Measurements from ENCODE around the gene PRSS21. TPM values are rescaled to one million over a fixed set of nuclear protein-coding genes. Genes with fewer than 3 reads are reported as not detected.

The PRSS21 gene
- total RNA-seq, 1 donor from 2014 or later: not detected

GRCh38 chr16:2825049-2825742 is 8.2 kb downstream of the PRSS21 start:
- ATAC-seq (no peak), DNase-seq (ENCODE audit: low spot score) (no peak)

DNA sequence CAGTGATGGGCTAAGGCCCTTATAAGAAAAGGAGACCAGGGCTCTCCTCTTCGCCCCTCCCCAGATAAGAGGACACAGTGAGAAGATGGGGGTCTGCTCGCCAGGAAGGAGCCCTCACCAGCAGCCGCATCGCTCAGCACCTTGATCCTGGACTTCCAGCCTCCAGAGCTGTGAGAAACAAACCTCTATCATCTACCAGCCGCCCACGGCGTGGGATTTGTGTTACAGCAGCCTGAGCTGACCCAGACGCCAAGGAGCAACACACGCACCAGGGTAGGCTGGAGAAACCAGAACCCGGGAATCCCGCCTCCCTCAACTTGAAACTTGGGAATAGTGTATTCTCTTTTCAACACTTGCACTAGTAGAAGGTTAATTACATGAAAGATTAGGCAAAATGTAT is 8.9 kb downstream of the PRSS21 start:
- ATAC-seq (no peak), DNase-seq (ENCODE audit: low spot score) (no peak)

DNA sequence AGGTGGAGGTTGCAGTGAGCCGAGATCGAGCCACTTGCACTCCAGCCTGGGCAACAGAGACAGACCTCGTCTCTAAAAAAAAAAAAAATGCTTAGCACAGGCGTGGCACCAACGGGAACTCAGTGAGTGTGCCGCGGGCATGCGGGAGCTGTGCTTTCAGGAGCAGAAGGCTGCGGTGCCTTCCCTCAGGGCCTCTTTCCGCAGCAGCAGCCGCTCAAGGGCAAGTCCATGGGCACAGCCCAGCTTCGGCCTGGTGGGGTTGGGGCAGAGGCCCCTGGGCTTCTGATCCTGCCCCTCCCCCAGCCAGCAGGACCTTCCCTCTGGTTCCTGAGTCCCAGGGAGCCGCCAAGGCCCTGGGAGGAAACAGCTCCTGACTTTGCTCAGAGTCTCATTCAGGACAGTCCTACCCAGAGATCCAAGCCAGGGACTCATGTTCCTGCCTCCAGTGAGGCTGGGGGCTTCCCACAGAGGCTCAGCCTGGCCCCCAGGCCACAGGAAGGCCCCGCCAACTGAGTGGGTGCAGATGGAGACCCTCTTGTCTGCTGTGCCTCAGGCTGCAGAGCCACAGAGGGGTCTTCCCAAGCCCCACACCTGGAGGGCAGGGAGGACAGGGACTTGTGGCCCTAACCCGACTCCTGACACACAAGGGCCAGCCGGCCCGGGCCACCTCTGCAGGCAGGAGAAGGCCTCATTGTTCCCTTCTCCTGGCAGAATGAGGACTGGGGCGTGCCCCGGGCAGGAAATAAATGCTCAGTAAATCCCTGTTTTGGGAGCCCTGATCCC is 9.7 kb downstream of the PRSS21 start:
- DNase-seq (ENCODE audit: low spot score): no peak
- no peak for ATAC-seq

- DNase-seq (ENCODE audit: low spot score): no peak
- no peak for ATAC-seq
Measured at GRCh38 chr16:2827374-2827791, 10.3 kb downstream of the PRSS21 start.

DNA sequence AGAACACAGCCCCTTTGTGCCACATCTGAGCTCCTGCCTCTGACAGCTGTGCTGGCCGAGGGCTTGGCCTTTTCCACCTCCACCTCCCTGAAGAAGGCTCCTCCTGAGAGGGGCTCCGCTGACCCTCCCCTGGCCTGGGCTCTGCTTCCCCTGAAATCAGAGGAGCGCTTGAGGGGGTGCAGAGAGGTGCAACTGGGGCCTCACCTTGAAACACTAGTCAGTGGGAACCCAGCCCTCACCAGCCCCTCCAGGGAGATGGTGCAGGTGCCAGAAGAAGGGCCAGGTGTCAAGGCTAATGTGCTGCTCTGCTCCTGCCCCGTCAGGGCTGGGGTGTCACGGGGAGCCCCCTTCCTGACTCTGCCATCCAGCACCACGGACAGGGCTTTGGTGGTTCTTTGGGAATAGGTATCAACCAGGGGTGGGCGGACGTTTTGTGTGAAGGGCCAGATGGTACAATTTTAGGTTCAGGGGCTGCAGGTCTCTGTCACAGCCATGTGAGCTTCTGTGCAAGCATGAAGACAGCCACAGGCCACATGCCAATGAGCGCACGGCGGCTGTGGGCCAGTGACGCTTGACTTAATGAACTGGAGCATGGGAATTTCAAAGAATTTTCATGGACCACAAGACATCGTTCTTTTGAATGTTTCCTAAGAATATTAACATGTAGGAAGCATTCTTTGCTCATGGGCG is 10.9 kb downstream of the PRSS21 start:
- ATAC-seq (no peak), DNase-seq (ENCODE audit: low spot score) (no peak)

DNA sequence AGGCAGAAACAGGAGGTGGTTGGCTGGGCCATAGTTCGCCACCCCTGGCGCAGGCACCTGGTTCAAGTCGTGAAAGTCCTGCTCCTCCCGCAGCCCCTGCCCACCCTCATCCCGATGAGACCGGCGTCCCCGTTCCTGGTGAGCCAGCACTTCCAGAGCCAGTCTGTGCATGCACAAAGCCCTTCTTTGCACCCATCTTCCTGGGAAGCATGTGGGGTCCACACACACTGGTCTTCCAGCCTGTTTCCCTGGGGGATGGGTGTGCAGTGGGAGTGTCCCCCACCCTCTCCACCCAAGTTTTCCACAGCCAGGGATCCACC is 11.4 kb downstream of the PRSS21 start:
- ATAC-seq (no peak), DNase-seq (ENCODE audit: low spot score) (no peak)

- DNase-seq (ENCODE audit: low spot score) (no peak), ATAC-seq (no peak)
Measured at GRCh38 chr16:2828876-2829430, 11.9 kb downstream of the PRSS21 start.

- no peak for DNase-seq (ENCODE audit: low spot score)
Measured at GRCh38 chr16:2829501-2830354, 12.7 kb downstream of the PRSS21 start, which contains the start of gene ZG16B. TSS of gene ZG16B (plus strand) at chr16:2830303. CDS start at chr16:2830442, 139 bp downstream.

GRCh38 chr16:2830355-2830695 is 13.3 kb downstream of the PRSS21 start:
- ATAC-seq: no peak

More at GRCh38 chr16:2829501-2830354, 12.7 kb downstream of the PRSS21 start, which contains the start of gene ZG16B:
- ATAC-seq: peak; percentile 20

GRCh38 chr16:2831203-2831602 is 14.2 kb downstream of the PRSS21 start:
- DNase-seq (ENCODE audit: low spot score) (no peak), ATAC-seq (no peak)

More at GRCh38 chr16:2830355-2830695, 13.3 kb downstream of the PRSS21 start:
- no peak for DNase-seq (ENCODE audit: low spot score)

DNA sequence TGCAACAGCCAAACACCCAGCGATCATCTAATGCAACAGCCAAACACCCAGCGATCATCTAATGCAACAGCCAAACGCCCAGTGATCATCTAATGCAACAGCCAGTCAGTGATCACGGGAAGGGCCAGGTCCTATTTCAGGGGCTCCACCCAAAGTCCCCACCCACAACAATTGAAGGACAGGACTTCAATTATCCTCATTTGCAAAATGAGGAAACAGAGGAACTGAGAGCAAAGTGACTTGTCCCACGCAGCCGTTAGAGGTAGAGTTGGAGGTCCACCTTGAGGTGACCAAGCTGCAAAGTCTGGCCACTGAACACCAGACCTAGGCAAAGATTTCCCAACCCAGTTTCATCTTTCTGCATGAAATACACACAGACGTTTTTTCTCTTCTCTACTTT is 16.7 kb downstream of the PRSS21 start:
- no peak for ATAC-seq
- DNase-seq (ENCODE audit: low spot score): no peak

DNA sequence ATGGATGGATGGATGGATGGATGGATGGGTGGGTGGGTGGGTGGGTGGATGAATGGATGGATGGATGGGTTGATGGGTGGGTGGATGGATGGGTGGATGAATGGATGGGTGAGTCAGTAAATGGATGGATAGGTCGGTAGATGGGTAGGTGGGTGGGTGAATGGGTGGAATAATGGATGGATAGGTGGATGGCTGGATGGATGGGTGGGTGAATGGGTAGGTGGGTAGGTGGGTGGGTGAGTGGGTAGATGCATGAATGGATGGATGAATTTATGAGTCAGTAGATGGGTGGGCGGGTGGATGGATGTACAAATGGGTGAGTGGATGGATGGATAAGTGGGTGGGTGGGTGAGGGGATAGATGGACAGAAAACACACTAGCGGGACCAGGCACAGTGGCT is 17.9 kb downstream of the PRSS21 start:
- no peak for ATAC-seq
- DNase-seq (ENCODE audit: low spot score): no peak

GRCh38 chr16:2835638-2836493 is 18.8 kb downstream of the PRSS21 start:
- DNase-seq (ENCODE audit: low spot score) (no peak), ATAC-seq (no peak)

- no peak for ATAC-seq
- no peak for DNase-seq (ENCODE audit: low spot score)
Measured at GRCh38 chr16:2836646-2837508, 19.8 kb downstream of the PRSS21 start.

DNA sequence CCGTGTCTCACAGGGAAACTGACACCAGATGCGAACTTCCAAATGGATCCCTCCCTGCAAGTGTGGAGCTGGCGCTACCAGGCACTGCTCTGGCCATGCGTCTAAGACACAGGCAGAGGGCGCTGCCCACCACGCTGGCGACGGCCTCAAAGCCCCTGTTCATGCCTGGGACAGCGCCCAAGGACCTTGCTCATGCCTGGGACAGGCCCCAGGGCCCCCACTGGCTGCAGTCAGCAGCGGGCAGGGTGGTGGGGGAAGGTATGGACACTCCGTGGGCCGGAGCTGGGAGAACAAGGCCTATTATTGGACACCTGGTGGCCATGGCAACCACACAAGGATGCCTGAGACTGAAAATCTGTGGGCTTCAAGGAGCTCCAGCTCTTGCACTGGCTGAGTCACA is 21.9 kb downstream of the PRSS21 start:
- ATAC-seq: peak; percentile 78
- DNase-seq (ENCODE audit: low spot score): no peak

DNA sequence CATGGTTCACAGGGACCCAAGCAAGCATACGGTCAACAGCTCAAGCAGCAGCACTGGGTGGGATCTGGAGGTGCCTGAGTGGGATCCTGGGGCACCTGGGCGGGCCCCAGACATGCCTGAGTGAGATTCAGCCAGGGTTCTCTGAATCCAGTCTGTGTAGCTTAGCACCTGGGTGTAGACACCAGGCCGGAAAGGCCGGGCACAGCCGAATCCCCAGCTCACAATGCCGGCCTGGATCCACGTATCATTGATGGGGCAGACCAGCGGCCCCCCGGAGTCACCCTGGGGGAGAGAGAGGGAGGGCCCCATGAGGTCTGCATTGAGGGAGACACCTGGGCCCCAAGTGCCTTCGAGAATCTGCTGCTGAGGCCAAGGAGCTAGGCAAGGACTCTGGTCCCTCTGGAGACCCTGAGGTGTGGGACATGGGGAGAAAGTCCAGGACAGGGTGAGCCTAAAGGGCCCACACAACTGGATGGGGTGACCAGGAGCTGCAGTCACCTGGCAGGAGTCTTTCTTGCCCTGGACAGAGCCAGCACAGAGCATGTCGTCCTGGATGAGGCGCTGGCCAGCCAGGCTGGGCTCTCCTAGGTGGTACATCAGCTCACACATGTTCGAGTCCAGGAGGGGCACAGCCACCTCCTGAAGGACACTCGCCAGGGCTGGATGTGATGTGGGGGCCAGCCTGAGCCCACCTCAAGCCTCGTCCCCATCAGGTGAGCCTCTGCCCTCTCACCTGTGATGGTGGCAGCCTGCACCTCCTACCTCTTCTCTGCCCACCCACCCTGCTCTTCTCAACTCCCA is 22.8 kb downstream of the PRSS21 start:
- no peak for DNase-seq (ENCODE audit: low spot score)
- ATAC-seq: no peak

DNA sequence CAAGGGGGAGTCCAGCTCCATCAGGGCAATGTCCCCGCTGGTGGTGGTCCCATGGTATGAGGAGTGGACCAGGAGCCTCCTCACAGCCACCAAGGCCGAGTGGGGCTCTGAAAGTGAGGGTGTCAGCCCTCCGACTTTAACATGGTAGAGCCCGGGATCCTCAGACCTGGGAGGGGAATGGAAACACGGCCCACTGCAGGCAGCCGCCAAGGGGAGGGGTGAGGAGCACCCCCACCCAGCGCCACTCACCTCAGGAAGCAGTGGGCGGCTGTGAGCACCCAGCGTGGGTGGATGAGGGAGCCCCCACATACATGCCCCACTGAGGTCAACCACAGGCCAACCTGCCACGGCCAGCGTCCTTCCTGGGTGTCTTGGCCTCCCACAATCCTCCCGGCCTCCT is 23.9 kb downstream of the PRSS21 start:
- DNase-seq (ENCODE audit: low spot score) (no peak), ATAC-seq (no peak)
